ENCODE data around the gene GFY. TPM values are rescaled to one million over a fixed set of nuclear protein-coding genes. Genes with fewer than 3 reads are reported as not detected.
A peak's percentile ranks its signal among the peaks of the same experiment; 100 is the strongest.

GFY gene
- total and polyA plus RNA-seq, 10 of the 15 experiments (the other 5 are each of a cell fraction or from before 2014, with no cell fraction given) = 0.05 TPM; not detected in 9

- ChIA-PET SMC1A (ENCODE audit: uncharacterized antibody, unreplicated experiment) (no interaction called here), POLR2A (no interaction called here), CTCF (no interaction called here), RAD21 (ENCODE audit: unreplicated experiment) (no interaction called here)
- in situ Hi-C loops (cut with MboI) = no loop called here
- Histone ChIP-seq H3K27ac (ENCODE audit: control insufficient read depth, insufficient read depth) (no peak overlapping the region), H3K36me3 (ENCODE audit: control insufficient read depth in 2 of 2, insufficient read depth in 2 of 2, low read length in 1 of 2) (peaks cover 2 to 7% of the 10 kb centered on the region in 2 experiments; a peak in 3 of 4 replicates), H3K9ac (ENCODE audit: control insufficient read depth, insufficient read depth, low read length) (no peak overlapping the region), H2AFZ (ENCODE audit: control insufficient read depth, low read depth, low read length) (no peak overlapping the region), H4K20me1 (ENCODE audit: control insufficient read depth, insufficient read depth) (no peaks in the 10 kb centered on the region), H3K4me3 (no peak overlapping the region), H3K79me2 (ENCODE audit: control insufficient read depth, insufficient read depth, low read length) (no peaks in the 10 kb centered on the region), H3K4me2 (ENCODE audit: control insufficient read depth, insufficient read depth) (no peak overlapping the region), H3K4me1 (ENCODE audit: control insufficient read depth, insufficient read depth, low read length) (peaks cover 13% of the 10 kb centered on the region), H3K27me3 (replicated peaks in 1 of 2; ENCODE audit: control insufficient read depth in 2 of 2, insufficient read depth in 2 of 2, low read length in 1 of 2) (no peaks in the 10 kb centered on the region), H3K9me3 (replicated peaks; ENCODE audit: control insufficient read depth, insufficient read depth, low read length) (no peaks in the 10 kb centered on the region)
- WGBS (ENCODE audit: insufficient coverage, insufficient replicate concordance, low lambda C conversion rate, missing lambda C conversion rate) = 94% methylated on average over 34 of the region's 39 CpGs
- TF ChIP-seq ZNF207 (IDR thresholded peaks at IDR 0.05; ENCODE audit: borderline replicate concordance) (no peak), ZBTB33 (IDR thresholded peaks at IDR 0.05) (no peak), MTA2 (IDR thresholded peaks at IDR 0.05; ENCODE audit: low read depth) (no peak)
- BruUV-seq (replicated peaks) = no TSS peak
- DNase-seq (ENCODE audit: low read depth, low spot score) (no peak), ATAC-seq (no peak), FAIRE-seq (no peak)
- intact Hi-C loops (cut with micrococcal nuclease; ENCODE audit: unreplicated experiment) = no loop called here
Observed at GRCh38 chr19:49463960-49464740, 39.0 kb downstream of the GFY start.

- intact Hi-C loops (cut with micrococcal nuclease; ENCODE audit: unreplicated experiment) = no loop called here
- ChIA-PET SMC1A (ENCODE audit: uncharacterized antibody, unreplicated experiment) (no interaction called here), POLR2A (no interaction called here), CTCF (no interaction called here), RAD21 (ENCODE audit: unreplicated experiment) (no interaction called here)
- Histone ChIP-seq H3K4me3 (no peak overlapping the region), H3K9ac (ENCODE audit: control insufficient read depth, insufficient read depth, low read length) (no peak overlapping the region), H3K36me3 (ENCODE audit: control insufficient read depth in 2 of 2, insufficient read depth in 2 of 2, low read length in 1 of 2) (peaks cover 2 to 4% of the 10 kb centered on the region in 2 experiments; a peak in 3 of 4 replicates), H3K79me2 (ENCODE audit: control insufficient read depth, insufficient read depth, low read length) (no peaks in the 10 kb centered on the region), H3K27me3 (replicated peaks in 1 of 2; ENCODE audit: control insufficient read depth in 2 of 2, insufficient read depth in 2 of 2, low read length in 1 of 2) (no peaks in the 10 kb centered on the region), H3K4me1 (ENCODE audit: control insufficient read depth, insufficient read depth, low read length) (peaks cover 20% of the 10 kb centered on the region), H3K27ac (ENCODE audit: control insufficient read depth, insufficient read depth) (no peak overlapping the region), H2AFZ (ENCODE audit: control insufficient read depth, low read depth, low read length) (no peak overlapping the region), H3K4me2 (ENCODE audit: control insufficient read depth, insufficient read depth) (no peak overlapping the region), H3K9me3 (replicated peaks; ENCODE audit: control insufficient read depth, insufficient read depth, low read length) (no peaks in the 10 kb centered on the region), H4K20me1 (ENCODE audit: control insufficient read depth, insufficient read depth) (no peaks in the 10 kb centered on the region)
- no TSS peak for BruUV-seq (replicated peaks)
- no peak for ATAC-seq
- in situ Hi-C loops (cut with MboI) = no loop called here
- TF ChIP-seq SIX5 (IDR thresholded peaks at IDR 0.05; ENCODE audit: low read depth, low read length, severe bottlenecking) = peak; percentile 19
- TF ChIP-seq ZNF687 (IDR thresholded peaks at IDR 0.05) = no peak
- no peak for DNase-seq (ENCODE audit: low read depth, low spot score)
- WGBS (ENCODE audit: insufficient coverage, insufficient replicate concordance, low lambda C conversion rate, missing lambda C conversion rate) = 93% methylated on average over 3 of the region's 3 CpGs
- FAIRE-seq = no peak
Observed at GRCh38 chr19:49465371-49465770, 40.2 kb downstream of the GFY start.

Measured in GM12878 (cell line).